B cell (primary cell): ENCODE data around the gene CRELD2. TPM values are rescaled to one million over a fixed set of nuclear protein-coding genes. Genes with fewer than 3 reads are reported as not detected.
A peak's percentile ranks its signal among the peaks of the same experiment; 100 is the strongest.

Experiments
- ATAC-seq: fragments of 200-7000 bp; cut with Tn5 transposase; one replicate; pipeline ENCODE4 v1.10.0; 2021; ENCODE audit warnings: low read depth, mild to moderate bottlenecking, moderate number of reproducible peaks, moderate library complexity
- CTCF ChIA-PET: fragments of 350-600 bp; sonication (Branson Sonifier 250); formaldehyde crosslinking; loops from one replicate; lab custom pipeline; 2021; ENCODE audit warnings: antibody characterized with exemption, inconsistent platforms; lab: Charles Lee
- POLR2A ChIA-PET: fragments of 350-600 bp; sonication (Branson Sonifier 250); formaldehyde crosslinking; loops from one replicate; lab custom pipeline; 2021; ENCODE audit warnings: antibody characterized with exemption; lab: Charles Lee
- DNase-seq: peaks from one replicate; pipeline ENCODE4 v3.0.0; 2013
- H2AFZ ChIP-seq: 2 replicates; pipeline ENCODE4 v1.6.1; 2012; ENCODE audit warnings: mild to moderate bottlenecking, low read depth, low read length; ENCODE audit not compliant: insufficient read depth, poor library complexity, severe bottlenecking
- H3K27ac ChIP-seq, 2 donors: 1 replicate in 1 of 2; 2 replicates in 1 of 2; pipeline ENCODE4 v1.5.1; 2012 to 2013; ENCODE audit warnings: low read length in 2 of 2, mild to moderate bottlenecking in 2 of 2, moderate library complexity in 1 of 2
- H3K27me3 ChIP-seq, 4 experiments: fragments of 200-600 bp in 1 of 4; sonication (generic) in 1 of 4; replicated peaks in 1 of 4; 1 replicate in 2 of 4; 2 replicates in 2 of 4; pipeline versions ENCODE4 v1.6.1 to v1.7.0; 2013 to 2016; ENCODE audit warnings: low read length in 3 of 4, mild to moderate bottlenecking in 2 of 4, mixed read lengths in 1 of 4, moderate library complexity in 1 of 4; ENCODE audit not compliant: insufficient read depth in 4 of 4, control insufficient read depth in 3 of 4; ENCODE audit errors: control extremely low read depth in 1 of 4
- H3K36me3 ChIP-seq, 2 experiments: replicated peaks in 1 of 2; 1 replicate in 1 of 2; 2 replicates in 1 of 2; pipeline versions ENCODE4 v1.6.1 to v1.7.1; 2013; ENCODE audit warnings: low read length in 1 of 2; ENCODE audit not compliant: insufficient read depth in 2 of 2, control insufficient read depth in 1 of 2; ENCODE audit errors: control extremely low read depth in 1 of 2, extremely low read depth in 1 of 2
- H3K4me1 ChIP-seq, 2 donors: fragments of 200-600 bp in 1 of 2; sonication (generic) in 1 of 2; 1 replicate in 1 of 2; 2 replicates in 1 of 2; pipeline versions ENCODE4 v1.5.1 to v1.6.1; 2013 to 2017; ENCODE audit warnings: low read length in 2 of 2; ENCODE audit not compliant: control insufficient read depth in 2 of 2, insufficient read depth in 2 of 2
- H3K4me2 ChIP-seq: replicated peaks from 2 replicates; pipeline ENCODE3; 2012; ENCODE audit warnings: mild to moderate bottlenecking, low read depth, low read length; ENCODE audit not compliant: poor library complexity, severe bottlenecking
- H3K4me3 ChIP-seq, 5 experiments: fragments of 200-600 bp in 1 of 5; sonication (generic) in 1 of 5; 1 replicate in 3 of 5; 2 replicates in 2 of 5; pipeline versions ENCODE4 v1.5.1 to v1.7.0; 2011 to 2016; ENCODE audit warnings: low read length in 4 of 5, mild to moderate bottlenecking in 4 of 5, low read depth in 2 of 5, control low read depth in 1 of 5, moderate library complexity in 1 of 5; ENCODE audit not compliant: insufficient read depth in 1 of 5; ENCODE audit errors: control extremely low read depth in 1 of 5, extremely low read depth in 1 of 5
- H3K79me2 ChIP-seq: fragments of 200-600 bp; sonication (generic); one replicate; pipeline ENCODE4 v1.6.0; 2016; ENCODE audit warnings: low read length; ENCODE audit not compliant: control insufficient read depth, insufficient read depth
- H3K9ac ChIP-seq: fragments of 200-600 bp; sonication (generic); 2 replicates; pipeline ENCODE4 v1.6.1; 2017; ENCODE audit warnings: mild to moderate bottlenecking, low read length, moderate library complexity
- H3K9me3 ChIP-seq, 3 donors: one replicate each; pipeline versions ENCODE4 v1.6.1 to v1.7.1; 2013; ENCODE audit warnings: low read length in 2 of 3; ENCODE audit not compliant: control insufficient read depth in 2 of 3, insufficient read depth in 1 of 3; ENCODE audit errors: control extremely low read depth in 1 of 3
- H4K20me1 ChIP-seq: 2 replicates; pipeline ENCODE4 v1.6.0; 2012; ENCODE audit warnings: mild to moderate bottlenecking, low read length; ENCODE audit not compliant: insufficient read depth, control insufficient read depth, poor library complexity, severe bottlenecking
- H3K27ac Mint-ChIP-seq: one replicate; pipeline ENCODE4 v1.8.0; 2021; ENCODE audit warnings: mixed read lengths
- H3K27me3 Mint-ChIP-seq: one replicate; pipeline ENCODE4 v1.8.0; 2021; ENCODE audit warnings: mixed read lengths
- H3K4me1 Mint-ChIP-seq: one replicate; pipeline ENCODE4 v1.8.0; 2021; ENCODE audit warnings: mixed read lengths
- H3K4me3 Mint-ChIP-seq: one replicate; pipeline ENCODE4 v1.8.0; 2021; ENCODE audit warnings: mixed read lengths
- H3K9me3 Mint-ChIP-seq: one replicate; pipeline ENCODE4 v1.8.0; 2022; ENCODE audit warnings: mixed read lengths; ENCODE audit not compliant: insufficient read depth
- EZH2 ChIP-seq: IDR thresholded peaks from 2 replicates; pipeline ENCODE4 v1.6.1; 2012; ENCODE audit warnings: borderline replicate concordance, low read depth, mild to moderate bottlenecking, moderate library complexity, low read length; ENCODE audit not compliant: insufficient read depth, poor library complexity, severe bottlenecking
- WGBS: methylation state at CpG from one replicate; pipeline ENCODE4 v1.1.5; 2013; ENCODE audit warnings: missing lambda C conversion rate; ENCODE audit not compliant: insufficient coverage; 5-methylcytosine and 5-hydroxymethylcytosine counted together
- intact Hi-C: fragments of 100-400 bp; cut with micrococcal nuclease; formaldehyde crosslinking; loops from one replicate; pipeline ENCODE4 v1.10.0; 2022
- polyA plus RNA-seq: library from polyadenylated mRNA; depleted of rRNA; stranded (reverse); fragments of >200 nt; gene quantifications from 2 replicates; pipeline ENCODE4 v1.2.3, GENCODE V29; 2012
- total RNA-seq, 2 donors: library from RNA; stranded (reverse); fragments of 120-200 nt in 1 of 2; gene quantifications; 1 replicate in 1 of 2; 2 replicates in 1 of 2; pipeline versions ENCODE4 v1.2.3 to v1.2.4, GENCODE V29; 2013 to 2022
- TF ChIP-seq, protein P1 (sequence below): fragments of 200-600 bp; IDR thresholded peaks from one replicate; pipeline ENCODE4 v1.8.0; 2022; ENCODE audit warnings: antibody characterized with exemption, mild to moderate bottlenecking

Gene CRELD2
- total and polyA plus RNA-seq, 2 donors (not counting 1 experiment from before 2014, with no cell fraction given) = 35.9 to 41.9 TPM

GRCh38 chr22:49930596-49931412, 12.4 kb downstream of the CRELD2 start:
- no peaks in the 10 kb centered on the region for H3K27me3 ChIP-seq
- H2AFZ ChIP-seq = no peak overlapping the region
- H3K4me1 Mint-ChIP-seq = peaks cover 53% of the 10 kb centered on the region
- no peaks in the 10 kb centered on the region for H3K36me3 ChIP-seq
- H4K20me1 ChIP-seq = no peaks in the 10 kb centered on the region
- peak; percentile 42 for ATAC-seq
- intact Hi-C loops = loop anchor here (1.0 to 10.0 kb wide), 7 partner anchors 29 to 544 kb away; partner anchors contain the start of genes PIM3 and SBF1
- H3K4me3 Mint-ChIP-seq = peak overlapping the region; percentile 77
- peaks cover 19% of the 10 kb centered on the region for H3K79me2 ChIP-seq
- WGBS = 31% methylated on average over 14 of the region's 14 CpGs
- DNase-seq = peak; percentile 92
- H3K9me3 Mint-ChIP-seq = no peaks in the 10 kb centered on the region
- H3K27me3 Mint-ChIP-seq = no peaks in the 10 kb centered on the region
- TF ChIP-seq, protein P1, sequence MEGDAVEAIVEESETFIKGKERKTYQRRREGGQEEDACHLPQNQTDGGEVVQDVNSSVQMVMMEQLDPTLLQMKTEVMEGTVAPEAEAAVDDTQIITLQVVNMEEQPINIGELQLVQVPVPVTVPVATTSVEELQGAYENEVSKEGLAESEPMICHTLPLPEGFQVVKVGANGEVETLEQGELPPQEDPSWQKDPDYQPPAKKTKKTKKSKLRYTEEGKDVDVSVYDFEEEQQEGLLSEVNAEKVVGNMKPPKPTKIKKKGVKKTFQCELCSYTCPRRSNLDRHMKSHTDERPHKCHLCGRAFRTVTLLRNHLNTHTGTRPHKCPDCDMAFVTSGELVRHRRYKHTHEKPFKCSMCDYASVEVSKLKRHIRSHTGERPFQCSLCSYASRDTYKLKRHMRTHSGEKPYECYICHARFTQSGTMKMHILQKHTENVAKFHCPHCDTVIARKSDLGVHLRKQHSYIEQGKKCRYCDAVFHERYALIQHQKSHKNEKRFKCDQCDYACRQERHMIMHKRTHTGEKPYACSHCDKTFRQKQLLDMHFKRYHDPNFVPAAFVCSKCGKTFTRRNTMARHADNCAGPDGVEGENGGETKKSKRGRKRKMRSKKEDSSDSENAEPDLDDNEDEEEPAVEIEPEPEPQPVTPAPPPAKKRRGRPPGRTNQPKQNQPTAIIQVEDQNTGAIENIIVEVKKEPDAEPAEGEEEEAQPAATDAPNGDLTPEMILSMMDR = peak; percentile 80
- no peak for TF ChIP-seq EZH2
- ChIA-PET CTCF (interaction anchor here (0.6 to 5.0 kb wide), 35 partner anchors 9 to 539 kb away, joined by 3 to 127 read pairs (median 4); partner anchors contain the start of gene PIM3), POLR2A (interaction anchor here (0.8 to 4.6 kb wide), 12 partner anchors 12 to 260 kb away, joined by 3 to 75 read pairs (median 18); partner anchors contain the start of genes ALG12, CRELD2 and PIM3)
- H3K9me3 ChIP-seq = peaks cover 0 to 5% (median 0%) of the 10 kb centered on the region in 3 donors
- peak overlapping the region; percentile 82 for H3K4me2 ChIP-seq
- H3K27ac ChIP-seq = peak overlapping the region; percentile 94 to 97
- peak overlapping the region in 4 of 5 experiments; percentile 4 to 29 (median 25) for H3K4me3 ChIP-seq
- peak overlapping the region; percentile 47 for H3K9ac ChIP-seq
- H3K27ac Mint-ChIP-seq = peak overlapping the region; percentile 95
- H3K4me1 ChIP-seq = peaks cover 57 to 69% of the 10 kb centered on the region in 2 donors
